ENCODE results near the gene PSMD14.

GRCh38 chr2:161374446-161374845 lies 66.2 kb downstream of the PSMD14 start:
- no peak for TF ChIP-seq MYC (IDR thresholded peaks at IDR 0.05; ENCODE audit: low read depth, low read length)
- no peak for TF ChIP-seq CTCF (IDR thresholded peaks at IDR 0.05; ENCODE audit: low read depth, low read length)
- no peak for TF ChIP-seq POLR2A (IDR thresholded peaks at IDR 0.05; ENCODE audit: extremely low read depth, insufficient read length)
